ENCODE measurements around the gene UST. TPM values are rescaled to one million over a fixed set of nuclear protein-coding genes. Genes with fewer than 3 reads are reported as not detected.

The UST gene
- total and polyA plus RNA-seq, 4 donors = 0.24 to 2.7 (median 0.87) TPM

- no peak overlapping the region for H3K4me3 ChIP-seq (ENCODE audit: low read depth in 1 of 3, low read length in 3 of 3)
- no peaks in the 10 kb centered on the region for H3K9me3 ChIP-seq (ENCODE audit: control insufficient read depth in 4 of 4, low read length in 3 of 4)
- no peaks in the 10 kb centered on the region for H3K27me3 ChIP-seq (ENCODE audit: control insufficient read depth in 4 of 4, insufficient read depth in 4 of 4, low read length in 3 of 4)
- no peak overlapping the region for H3K27ac ChIP-seq (ENCODE audit: low read depth in 1 of 2, low read length in 2 of 2)
- no peak for TF ChIP-seq HNF4G (IDR thresholded peaks at IDR 0.05)
- TF ChIP-seq RAD21 (IDR thresholded peaks at IDR 0.05) = no peak
- no peak for TF ChIP-seq FOXA2 (IDR thresholded peaks at IDR 0.05)
- no peak for TF ChIP-seq RXRA (IDR thresholded peaks at IDR 0.05)
- TF ChIP-seq ATF3 (IDR thresholded peaks at IDR 0.05) = no peak
- TF ChIP-seq, protein P1, sequence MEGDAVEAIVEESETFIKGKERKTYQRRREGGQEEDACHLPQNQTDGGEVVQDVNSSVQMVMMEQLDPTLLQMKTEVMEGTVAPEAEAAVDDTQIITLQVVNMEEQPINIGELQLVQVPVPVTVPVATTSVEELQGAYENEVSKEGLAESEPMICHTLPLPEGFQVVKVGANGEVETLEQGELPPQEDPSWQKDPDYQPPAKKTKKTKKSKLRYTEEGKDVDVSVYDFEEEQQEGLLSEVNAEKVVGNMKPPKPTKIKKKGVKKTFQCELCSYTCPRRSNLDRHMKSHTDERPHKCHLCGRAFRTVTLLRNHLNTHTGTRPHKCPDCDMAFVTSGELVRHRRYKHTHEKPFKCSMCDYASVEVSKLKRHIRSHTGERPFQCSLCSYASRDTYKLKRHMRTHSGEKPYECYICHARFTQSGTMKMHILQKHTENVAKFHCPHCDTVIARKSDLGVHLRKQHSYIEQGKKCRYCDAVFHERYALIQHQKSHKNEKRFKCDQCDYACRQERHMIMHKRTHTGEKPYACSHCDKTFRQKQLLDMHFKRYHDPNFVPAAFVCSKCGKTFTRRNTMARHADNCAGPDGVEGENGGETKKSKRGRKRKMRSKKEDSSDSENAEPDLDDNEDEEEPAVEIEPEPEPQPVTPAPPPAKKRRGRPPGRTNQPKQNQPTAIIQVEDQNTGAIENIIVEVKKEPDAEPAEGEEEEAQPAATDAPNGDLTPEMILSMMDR (IDR thresholded peaks at IDR 0.05; ENCODE audit: low read depth, low read length, missing input control) = no peak
- TF ChIP-seq ZBTB33 (IDR thresholded peaks at IDR 0.05) = no peak
- 77% methylated on average over 3 of the region's 3 CpGs for WGBS
- no peak overlapping the region for H3K9ac ChIP-seq (ENCODE audit: low read depth in 1 of 2, low read length in 2 of 2)
- no peaks in the 10 kb centered on the region for H3K36me3 ChIP-seq (ENCODE audit: control insufficient read depth in 4 of 4, insufficient read depth in 3 of 4, low read depth in 1 of 4, low read length in 3 of 4)
- DNase-seq (ENCODE audit: low spot score) = no peak
- no peaks in the 10 kb centered on the region for H3K4me1 ChIP-seq (ENCODE audit: control insufficient read depth in 4 of 4, insufficient read depth in 4 of 4, low read length in 3 of 4)
Measured at GRCh38 chr6:148830614-148831013, 83.8 kb downstream of the UST start.

- no peak overlapping the region for H3K9ac ChIP-seq (ENCODE audit: low read depth in 1 of 2, low read length in 2 of 2)
- DNase-seq (ENCODE audit: low spot score) = no peak
- WGBS = 84% methylated on average over 6 of the region's 6 CpGs
- H3K27ac ChIP-seq (ENCODE audit: low read depth in 1 of 2, low read length in 2 of 2) = no peak overlapping the region
- H3K4me3 ChIP-seq (ENCODE audit: low read depth in 1 of 3, low read length in 3 of 3) = no peak overlapping the region
- TF ChIP-seq FOXA1 (IDR thresholded peaks at IDR 0.05) = no peak
- no peak for TF ChIP-seq ATF3 (IDR thresholded peaks at IDR 0.05)
- H3K9me3 ChIP-seq (ENCODE audit: control insufficient read depth in 4 of 4, low read length in 3 of 4) = no peaks in the 10 kb centered on the region
- H3K36me3 ChIP-seq (ENCODE audit: control insufficient read depth in 4 of 4, insufficient read depth in 3 of 4, low read depth in 1 of 4, low read length in 3 of 4) = no peaks in the 10 kb centered on the region
- no peaks in the 10 kb centered on the region for H3K4me1 ChIP-seq (ENCODE audit: control insufficient read depth in 4 of 4, insufficient read depth in 4 of 4, low read length in 3 of 4)
- H3K27me3 ChIP-seq (ENCODE audit: control insufficient read depth in 4 of 4, insufficient read depth in 4 of 4, low read length in 3 of 4) = no peaks in the 10 kb centered on the region
Measured at GRCh38 chr6:148831064-148831463, 84.2 kb downstream of the UST start.

- no peak overlapping the region for H3K9ac ChIP-seq (ENCODE audit: low read depth in 1 of 2, low read length in 2 of 2)
- H3K4me3 ChIP-seq (ENCODE audit: low read depth in 1 of 3, low read length in 3 of 3) = no peak overlapping the region
- DNase-seq (ENCODE audit: low spot score) = no peak
- TF ChIP-seq RXRA (IDR thresholded peaks at IDR 0.05) (no peak), TAF1 (conservative IDR thresholded peaks at IDR 0.05) (no peak), YY1 (IDR thresholded peaks at IDR 0.05) (no peak), ATF3 (IDR thresholded peaks at IDR 0.05) (no peak), EGR1 (IDR thresholded peaks at IDR 0.05; ENCODE audit: low read depth in 2 of 2) (no peak), MAX (IDR thresholded peaks at IDR 0.05) (no peak), REST (IDR thresholded peaks at IDR 0.05) (no peak), FOXA1 (IDR thresholded peaks at IDR 0.05) (no peak), JUND (IDR thresholded peaks at IDR 0.05) (no peak), SP1 (IDR thresholded peaks at IDR 0.05) (no peak), GABPA (IDR thresholded peaks at IDR 0.05 in 1 of 2, conservative IDR thresholded peaks at IDR 0.05 in 1 of 2) (no peak)
- TF ChIP-seq, protein P1 (IDR thresholded peaks at IDR 0.05; ENCODE audit: low read depth, low read length, missing input control) = no peak
- H3K36me3 ChIP-seq (ENCODE audit: control insufficient read depth in 4 of 4, insufficient read depth in 3 of 4, low read depth in 1 of 4, low read length in 3 of 4) = no peaks in the 10 kb centered on the region
- H3K4me1 ChIP-seq (ENCODE audit: control insufficient read depth in 4 of 4, insufficient read depth in 4 of 4, low read length in 3 of 4) = no peaks in the 10 kb centered on the region
- no peaks in the 10 kb centered on the region for H3K9me3 ChIP-seq (ENCODE audit: control insufficient read depth in 4 of 4, low read length in 3 of 4)
- H3K27me3 ChIP-seq (ENCODE audit: control insufficient read depth in 4 of 4, insufficient read depth in 4 of 4, low read length in 3 of 4) = no peaks in the 10 kb centered on the region
- WGBS = 77% methylated on average over 5 of the region's 5 CpGs
- H3K27ac ChIP-seq (ENCODE audit: low read depth in 1 of 2, low read length in 2 of 2) = no peak overlapping the region
Measured at GRCh38 chr6:148831531-148831930, 84.7 kb downstream of the UST start.
